ENCODE measurements around the gene FBXO44.
"Not testable (repeated sequence)": the region's sequence is repeated elsewhere in the genome, so short reads cannot be mapped to it uniquely, and the experiment has no call there.

FBXO44 gene, protein sequence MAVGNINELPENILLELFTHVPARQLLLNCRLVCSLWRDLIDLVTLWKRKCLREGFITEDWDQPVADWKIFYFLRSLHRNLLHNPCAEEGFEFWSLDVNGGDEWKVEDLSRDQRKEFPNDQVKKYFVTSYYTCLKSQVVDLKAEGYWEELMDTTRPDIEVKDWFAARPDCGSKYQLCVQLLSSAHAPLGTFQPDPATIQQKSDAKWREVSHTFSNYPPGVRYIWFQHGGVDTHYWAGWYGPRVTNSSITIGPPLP

DNA sequence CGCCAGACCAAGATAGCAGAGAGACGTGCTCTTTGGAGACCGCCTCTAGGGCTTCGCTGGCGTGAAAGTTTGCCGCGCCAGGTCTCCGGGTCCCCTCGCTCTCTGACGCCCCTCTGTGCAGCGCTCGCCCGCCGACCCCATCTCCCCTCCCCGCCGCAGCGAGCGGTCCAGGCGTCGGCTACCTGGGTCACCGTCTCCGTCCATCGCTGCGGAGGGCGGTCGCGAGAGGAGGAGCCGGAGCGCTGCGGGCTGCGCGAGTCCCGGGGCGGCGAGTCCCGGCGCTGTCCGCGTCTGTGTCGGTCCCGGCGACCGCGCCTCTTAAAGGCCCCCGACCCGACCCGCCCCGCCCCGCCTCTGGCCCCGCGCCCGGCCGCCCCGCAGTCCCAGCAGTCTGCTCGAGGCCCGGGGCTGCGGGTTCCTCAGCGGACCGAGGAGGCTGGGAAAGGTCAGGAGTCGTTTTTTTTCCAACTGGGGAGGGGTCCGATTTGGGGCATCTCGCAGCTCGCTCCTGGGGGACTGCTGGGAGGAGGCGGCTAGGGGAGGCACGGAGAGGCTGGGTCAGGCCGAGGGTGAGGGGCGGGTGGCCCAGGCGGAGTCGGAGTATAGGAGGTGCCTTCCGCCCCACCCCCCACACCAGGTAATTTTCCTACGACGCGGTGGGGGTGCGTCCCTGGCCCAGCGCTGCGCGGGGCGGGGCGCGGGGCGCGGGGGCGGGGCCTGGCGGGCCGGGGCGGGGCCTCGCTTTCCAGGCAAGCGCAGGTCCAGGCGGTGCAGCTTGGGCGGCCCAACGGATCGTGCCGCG lies at the start of gene FBXO44, which contains the start of gene FBXO2:
Gene FBXO44, plus strand, starts transcription at position 741 of the 802 bp plus-strand sequence. CDS start 959 bp downstream, outside the sequence.
Gene FBXO2, minus strand, starts transcription at position 293 of the 802 bp plus-strand sequence. Its CDS starts 89 bp downstream, at position 204.
- no peaks in the 10 kb centered on the region for H3K79me2 ChIP-seq (ENCODE audit: insufficient read depth, low read length)
- TF ChIP-seq EZH2 (IDR thresholded peaks at IDR 0.05; ENCODE audit: borderline replicate concordance, low read depth, low read length, severe bottlenecking) = no peak
- TF ChIP-seq, protein P1, sequence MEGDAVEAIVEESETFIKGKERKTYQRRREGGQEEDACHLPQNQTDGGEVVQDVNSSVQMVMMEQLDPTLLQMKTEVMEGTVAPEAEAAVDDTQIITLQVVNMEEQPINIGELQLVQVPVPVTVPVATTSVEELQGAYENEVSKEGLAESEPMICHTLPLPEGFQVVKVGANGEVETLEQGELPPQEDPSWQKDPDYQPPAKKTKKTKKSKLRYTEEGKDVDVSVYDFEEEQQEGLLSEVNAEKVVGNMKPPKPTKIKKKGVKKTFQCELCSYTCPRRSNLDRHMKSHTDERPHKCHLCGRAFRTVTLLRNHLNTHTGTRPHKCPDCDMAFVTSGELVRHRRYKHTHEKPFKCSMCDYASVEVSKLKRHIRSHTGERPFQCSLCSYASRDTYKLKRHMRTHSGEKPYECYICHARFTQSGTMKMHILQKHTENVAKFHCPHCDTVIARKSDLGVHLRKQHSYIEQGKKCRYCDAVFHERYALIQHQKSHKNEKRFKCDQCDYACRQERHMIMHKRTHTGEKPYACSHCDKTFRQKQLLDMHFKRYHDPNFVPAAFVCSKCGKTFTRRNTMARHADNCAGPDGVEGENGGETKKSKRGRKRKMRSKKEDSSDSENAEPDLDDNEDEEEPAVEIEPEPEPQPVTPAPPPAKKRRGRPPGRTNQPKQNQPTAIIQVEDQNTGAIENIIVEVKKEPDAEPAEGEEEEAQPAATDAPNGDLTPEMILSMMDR (IDR thresholded peaks at IDR 0.05; ENCODE audit: borderline replicate concordance, extremely low read depth, low read length, poor library complexity, severe bottlenecking) = no peak
- H2AFZ ChIP-seq (ENCODE audit: low read depth, low read length) = no peak within 1 kb of the TSS
- no peaks in the 10 kb centered on the region for H3K9me3 ChIP-seq (ENCODE audit: insufficient read depth, low read length, severe bottlenecking)
- no peaks in the 10 kb centered on the region for H3K27me3 ChIP-seq (ENCODE audit: insufficient read depth, low read length, poor library complexity)
- no peaks in the 10 kb centered on the region for H3K36me3 ChIP-seq (ENCODE audit: insufficient read depth, low read length)
- H4K20me1 ChIP-seq (ENCODE audit: insufficient read depth, low read length) = no peaks in the 10 kb centered on the region; the same call in 1 of the 2 replicates
- peaks cover 9% of the 10 kb centered on the region for H3K4me1 ChIP-seq (ENCODE audit: insufficient read depth, low read length)
- H3K9ac ChIP-seq (ENCODE audit: low read depth, low read length) = peak within 1 kb of the TSS; percentile 50
- DNase-seq (no peak), ATAC-seq (ENCODE audit: insufficient read depth, low read depth) (peak; percentile 71)
- peak within 1 kb of the TSS; percentile 73 for H3K4me2 ChIP-seq (ENCODE audit: insufficient read depth, low read length)
- H3K4me3 ChIP-seq (ENCODE audit: low read depth in 1 of 2, low read length in 2 of 2) = peak within 1 kb of the TSS; percentile 19 to 60; a peak in 3 of 4 replicates
- no peak within 1 kb of the TSS for H3K27ac ChIP-seq (ENCODE audit: low read length)

DNA sequence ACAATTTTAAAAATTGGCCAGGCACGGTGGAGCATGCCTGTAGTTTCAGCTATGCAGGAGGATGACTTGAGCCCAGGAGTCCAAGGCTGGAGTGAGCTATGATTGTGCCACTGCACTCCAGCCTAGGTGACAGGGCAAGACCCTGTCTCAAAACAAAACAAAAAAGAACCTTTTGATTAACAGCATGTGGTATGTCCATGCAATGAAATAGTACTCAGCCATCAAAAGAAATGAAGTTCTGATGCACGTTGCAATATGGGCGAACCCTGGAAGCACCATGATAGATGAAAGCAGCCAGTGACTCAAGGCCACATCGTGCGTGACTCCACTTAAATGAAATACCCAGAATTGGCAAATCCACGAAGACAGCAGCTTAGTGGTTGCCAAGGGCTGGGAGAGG lies 47.9 kb upstream of the FBXO44 start:
- H3K4me3 ChIP-seq (ENCODE audit: low read depth in 1 of 2, low read length in 2 of 2) = no peak overlapping the region
- no peaks in the 10 kb centered on the region for H3K36me3 ChIP-seq (ENCODE audit: insufficient read depth, low read length)
- H3K79me2 ChIP-seq (ENCODE audit: insufficient read depth, low read length) = no peaks in the 10 kb centered on the region
- no peak overlapping the region for H2AFZ ChIP-seq (ENCODE audit: low read depth, low read length)
- H3K9me3 ChIP-seq (ENCODE audit: insufficient read depth, low read length, severe bottlenecking) = no peaks in the 10 kb centered on the region
- H3K27me3 ChIP-seq (ENCODE audit: insufficient read depth, low read length, poor library complexity) = peaks cover 2% of the 10 kb centered on the region
- H3K9ac ChIP-seq (ENCODE audit: low read depth, low read length) = no peak overlapping the region
- H4K20me1 ChIP-seq (ENCODE audit: insufficient read depth, low read length) = no peaks in the 10 kb centered on the region; the same call in 1 of the 2 replicates
- ATAC-seq (ENCODE audit: insufficient read depth, low read depth) (no peak), DNase-seq (no peak)
- H3K4me2 ChIP-seq (ENCODE audit: insufficient read depth, low read length) = no peak overlapping the region
- TF ChIP-seq, protein P1 (IDR thresholded peaks at IDR 0.05; ENCODE audit: borderline replicate concordance, extremely low read depth, low read length, poor library complexity, severe bottlenecking) = no peak
- no peak for TF ChIP-seq EZH2 (IDR thresholded peaks at IDR 0.05; ENCODE audit: borderline replicate concordance, low read depth, low read length, severe bottlenecking)
- H3K4me1 ChIP-seq (ENCODE audit: insufficient read depth, low read length) = no peaks in the 10 kb centered on the region
- no peak overlapping the region for H3K27ac ChIP-seq (ENCODE audit: low read length)

DNA sequence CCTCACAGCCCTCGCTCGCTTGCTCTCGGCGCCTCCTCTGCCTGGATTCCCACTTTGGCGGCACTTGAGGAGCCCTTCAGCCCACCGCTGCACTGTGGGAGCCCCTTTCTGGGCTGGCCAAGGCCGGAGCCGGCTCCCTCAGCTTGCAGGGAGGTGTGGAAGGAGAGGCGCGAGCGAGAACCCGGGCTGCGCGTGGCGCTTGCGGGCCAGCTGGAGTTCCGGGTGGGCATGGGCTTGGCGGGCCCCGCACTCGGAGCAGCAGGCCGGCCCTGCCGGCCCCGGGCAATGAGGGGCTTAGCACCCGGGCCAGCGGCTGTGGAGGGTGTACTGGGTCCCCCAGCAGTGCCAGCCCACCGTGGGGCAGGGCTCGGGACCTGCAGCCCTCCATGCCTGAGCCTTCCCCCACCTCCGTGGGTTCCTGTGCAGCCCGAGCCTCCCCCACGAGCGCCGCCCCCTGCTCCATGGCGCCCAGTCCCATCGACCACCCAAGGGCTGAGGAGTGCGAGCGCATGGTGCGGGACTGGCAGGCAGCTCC lies 46.0 kb upstream of the FBXO44 start:
- not testable (repeated sequence) for H3K9ac ChIP-seq (ENCODE audit: low read depth, low read length); ATAC-seq (ENCODE audit: insufficient read depth, low read depth)

DNA sequence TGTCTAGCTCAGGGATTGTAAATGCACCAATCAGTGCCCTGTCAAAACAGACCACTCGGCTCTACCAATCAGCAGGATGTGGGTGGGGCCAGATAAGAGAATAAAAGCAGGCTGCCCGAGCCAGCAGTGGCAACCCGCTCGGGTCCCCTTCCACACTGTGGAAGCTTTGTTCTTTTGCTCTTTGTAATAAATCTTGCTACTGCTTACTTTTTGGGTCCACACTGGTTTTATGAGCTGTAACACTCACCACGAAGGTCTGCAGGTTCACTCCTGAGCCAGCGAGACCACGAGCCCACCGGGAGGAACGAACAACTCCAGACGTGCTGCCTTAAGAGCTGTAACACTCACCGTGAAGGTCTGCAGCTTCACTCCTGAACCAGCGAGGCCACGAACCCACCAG lies 45.3 kb upstream of the FBXO44 start:
- H3K27me3 ChIP-seq (ENCODE audit: insufficient read depth, low read length, poor library complexity); H3K4me2 ChIP-seq (ENCODE audit: insufficient read depth, low read length); H3K9me3 ChIP-seq (ENCODE audit: insufficient read depth, low read length, severe bottlenecking); H3K4me1 ChIP-seq (ENCODE audit: insufficient read depth, low read length); ATAC-seq (ENCODE audit: insufficient read depth, low read depth); H3K27ac ChIP-seq (ENCODE audit: low read length); H3K9ac ChIP-seq (ENCODE audit: low read depth, low read length); H2AFZ ChIP-seq (ENCODE audit: low read depth, low read length); H3K36me3 ChIP-seq (ENCODE audit: insufficient read depth, low read length); H4K20me1 ChIP-seq (ENCODE audit: insufficient read depth, low read length); DNase-seq; H3K79me2 ChIP-seq (ENCODE audit: insufficient read depth, low read length); H3K4me3 ChIP-seq (ENCODE audit: low read depth in 1 of 2, low read length in 2 of 2): not testable (repeated sequence)

More for the DNA sequence above, 46.0 kb upstream of the FBXO44 start:
- not testable (repeated sequence) for H3K79me2 ChIP-seq (ENCODE audit: insufficient read depth, low read length); H3K27ac ChIP-seq (ENCODE audit: low read length); H3K4me1 ChIP-seq (ENCODE audit: insufficient read depth, low read length); DNase-seq; H3K4me3 ChIP-seq (ENCODE audit: low read depth in 1 of 2, low read length in 2 of 2); H4K20me1 ChIP-seq (ENCODE audit: insufficient read depth, low read length); H3K9me3 ChIP-seq (ENCODE audit: insufficient read depth, low read length, severe bottlenecking); H2AFZ ChIP-seq (ENCODE audit: low read depth, low read length); H3K4me2 ChIP-seq (ENCODE audit: insufficient read depth, low read length); H3K36me3 ChIP-seq (ENCODE audit: insufficient read depth, low read length); H3K27me3 ChIP-seq (ENCODE audit: insufficient read depth, low read length, poor library complexity)
